Testis (tissue), 2 donors: Measurements from ENCODE around the gene MEGF6.

Experiments used
- POLR2A ChIP-seq: fragments of 450-650 bp; IDR thresholded peaks from one replicate; pipeline ENCODE4 v1.6.1; 2017; ENCODE audit warnings: antibody characterized with exemption, mild to moderate bottlenecking, moderate library complexity
- TF ChIP-seq, protein P1 (sequence below), 3 experiments: fragments of 450-650 bp in 2 of 3; fragments of 200-600 bp in 1 of 3; sonication (generic) in 1 of 3; IDR thresholded peaks; one replicate each; pipeline ENCODE4 v1.5.1; 2016 to 2019; ENCODE audit warnings: antibody characterized with exemption in 3 of 3, mild to moderate bottlenecking in 2 of 3, moderate library complexity in 1 of 3

DNA sequence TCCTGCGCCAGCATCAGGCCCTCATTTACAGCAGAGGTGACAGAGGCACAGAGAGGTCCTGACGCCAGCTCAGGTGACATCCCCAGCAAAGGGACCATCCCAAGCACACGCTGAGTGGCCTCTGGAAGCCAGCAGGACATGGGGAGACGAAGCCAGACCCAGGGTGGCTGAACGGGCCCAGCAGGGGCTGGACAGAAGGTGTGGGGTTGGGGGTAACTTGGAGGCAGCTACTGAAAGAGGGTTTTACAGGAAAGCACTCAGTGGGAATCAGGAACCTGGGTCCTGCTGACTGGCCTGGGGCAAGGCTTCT is 158.5 kb downstream of the MEGF6 start:
- TF ChIP-seq, protein P1, sequence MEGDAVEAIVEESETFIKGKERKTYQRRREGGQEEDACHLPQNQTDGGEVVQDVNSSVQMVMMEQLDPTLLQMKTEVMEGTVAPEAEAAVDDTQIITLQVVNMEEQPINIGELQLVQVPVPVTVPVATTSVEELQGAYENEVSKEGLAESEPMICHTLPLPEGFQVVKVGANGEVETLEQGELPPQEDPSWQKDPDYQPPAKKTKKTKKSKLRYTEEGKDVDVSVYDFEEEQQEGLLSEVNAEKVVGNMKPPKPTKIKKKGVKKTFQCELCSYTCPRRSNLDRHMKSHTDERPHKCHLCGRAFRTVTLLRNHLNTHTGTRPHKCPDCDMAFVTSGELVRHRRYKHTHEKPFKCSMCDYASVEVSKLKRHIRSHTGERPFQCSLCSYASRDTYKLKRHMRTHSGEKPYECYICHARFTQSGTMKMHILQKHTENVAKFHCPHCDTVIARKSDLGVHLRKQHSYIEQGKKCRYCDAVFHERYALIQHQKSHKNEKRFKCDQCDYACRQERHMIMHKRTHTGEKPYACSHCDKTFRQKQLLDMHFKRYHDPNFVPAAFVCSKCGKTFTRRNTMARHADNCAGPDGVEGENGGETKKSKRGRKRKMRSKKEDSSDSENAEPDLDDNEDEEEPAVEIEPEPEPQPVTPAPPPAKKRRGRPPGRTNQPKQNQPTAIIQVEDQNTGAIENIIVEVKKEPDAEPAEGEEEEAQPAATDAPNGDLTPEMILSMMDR (IDR thresholded peaks at IDR 0.05): no peak
- no peak for TF ChIP-seq POLR2A
